ENCODE measurements around the gene MEIS2. TPM values are rescaled to one million over a fixed set of nuclear protein-coding genes. Genes with fewer than 3 reads are reported as not detected.

MEIS2 gene
- total and polyA plus RNA-seq, 8 donors: 9.1 to 30.5 (median 14.8) TPM

- no peak for TF ChIP-seq CTCF (IDR thresholded peaks at IDR 0.05)
- ATAC-seq (no peak), DNase-seq (no peak), FAIRE-seq (no peak)
- H3K4me3 ChIP-seq: no peak overlapping the region
- no peaks in the 10 kb centered on the region for H3K4me1 ChIP-seq
- no peaks in the 10 kb centered on the region for H3K27me3 ChIP-seq
- intact Hi-C loops (cut with DNase I): no loop called here
- no peaks in the 10 kb centered on the region for H3K36me3 ChIP-seq
- H3K9me3 ChIP-seq: no peaks in the 10 kb centered on the region
- no peak overlapping the region for H3K27ac ChIP-seq
These were observed 255.1 kb downstream of the MEIS2 start for GRCh38 chr15:36845270-36845669.

GRCh38 chr15:36844534-36844998 is 255.8 kb downstream of the MEIS2 start:
- FAIRE-seq (no peak), DNase-seq (no peak)
- intact Hi-C loops (cut with DNase I): no loop called here

GRCh38 chr15:36843822-36844221 is 256.5 kb downstream of the MEIS2 start:
- FAIRE-seq (no peak), DNase-seq (no peak), ATAC-seq (no peak)
- no peaks in the 10 kb centered on the region for H3K27me3 ChIP-seq
- no peak overlapping the region for H3K27ac ChIP-seq
- no peaks in the 10 kb centered on the region for H3K4me1 ChIP-seq
- H3K9me3 ChIP-seq: no peaks in the 10 kb centered on the region
- no peaks in the 10 kb centered on the region for H3K36me3 ChIP-seq
- 58 to 62% methylated on average over 3 of the region's 3 CpGs for WGBS, 2 donors
- no peak for TF ChIP-seq CTCF (IDR thresholded peaks at IDR 0.05)
- intact Hi-C loops (cut with DNase I): no loop called here
- H3K4me3 ChIP-seq: no peak overlapping the region

More at GRCh38 chr15:36844534-36844998, 255.8 kb downstream of the MEIS2 start:
- no peak for TF ChIP-seq CTCF (IDR thresholded peaks at IDR 0.05)
- Histone ChIP-seq H3K4me1 (no peaks in the 10 kb centered on the region), H3K27me3 (no peaks in the 10 kb centered on the region), H3K9me3 (no peaks in the 10 kb centered on the region), H3K27ac (no peak overlapping the region), H3K4me3 (no peak overlapping the region), H3K36me3 (no peaks in the 10 kb centered on the region)
- WGBS, 2 donors: 10 to 14% methylated on average over 4 of the region's 4 CpGs
- ATAC-seq: no peak

DNA sequence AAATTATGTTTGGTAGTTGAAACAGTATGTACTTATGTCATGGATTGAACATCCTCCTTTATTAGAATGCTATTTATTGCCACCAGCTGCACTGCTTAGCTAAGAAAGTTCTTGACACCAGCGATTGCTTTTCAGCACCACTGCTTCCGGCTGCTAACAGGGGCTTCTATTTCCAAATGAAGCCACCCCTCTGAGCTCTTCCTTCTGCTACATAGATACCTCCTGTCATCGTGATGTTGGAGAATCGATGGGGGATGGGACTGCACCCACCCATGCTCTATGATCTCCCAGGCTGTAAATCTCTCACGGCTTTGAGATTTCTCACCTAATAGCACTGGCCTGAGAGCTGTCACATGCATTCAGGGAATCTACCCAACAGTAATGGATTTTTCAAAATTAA is 259.2 kb downstream of the MEIS2 start:
- no peak for TF ChIP-seq CTCF (IDR thresholded peaks at IDR 0.05)
- Histone ChIP-seq H3K4me3 (no peak overlapping the region), H3K27ac (no peak overlapping the region), H3K4me1 (no peaks in the 10 kb centered on the region), H3K9me3 (no peaks in the 10 kb centered on the region), H3K36me3 (no peaks in the 10 kb centered on the region), H3K27me3 (no peaks in the 10 kb centered on the region)
- intact Hi-C loops (cut with DNase I): no loop called here
- no peak for DNase-seq
- ATAC-seq: no peak
- no peak for FAIRE-seq
- 74 to 82% methylated on average over 5 of the region's 5 CpGs for WGBS, 2 donors

Small RNA genes lying within 50 kb of the gene (microRNA-seq; reads per million reads assigned to microRNA genes)
- gene MIR8063: 0 reads per million in 2 donors

All from pancreas (tissue), 10 donors.